HG02884 (cell line): ENCODE measurements around the gene CALM1.

Source experiments
- ATAC-seq: cut with Tn5 transposase; IDR thresholded peaks from one replicate; pipeline ENCODE4 v1.9.1; 2021; ENCODE audit warnings: mild to moderate bottlenecking, moderate library complexity; ENCODE audit not compliant: unreplicated experiment

The CALM1 gene

GRCh38 chr14:90396341-90397339 is at the start of gene CALM1:
CALM1 (plus strand) TSS chr14:90397029; CDS start chr14:90397231, 202 bp downstream.
- ATAC-seq = peak; percentile 49

GRCh38 chr14:90348270-90348669 is 48.6 kb upstream of the CALM1 start:
- ATAC-seq = no peak

DNA sequence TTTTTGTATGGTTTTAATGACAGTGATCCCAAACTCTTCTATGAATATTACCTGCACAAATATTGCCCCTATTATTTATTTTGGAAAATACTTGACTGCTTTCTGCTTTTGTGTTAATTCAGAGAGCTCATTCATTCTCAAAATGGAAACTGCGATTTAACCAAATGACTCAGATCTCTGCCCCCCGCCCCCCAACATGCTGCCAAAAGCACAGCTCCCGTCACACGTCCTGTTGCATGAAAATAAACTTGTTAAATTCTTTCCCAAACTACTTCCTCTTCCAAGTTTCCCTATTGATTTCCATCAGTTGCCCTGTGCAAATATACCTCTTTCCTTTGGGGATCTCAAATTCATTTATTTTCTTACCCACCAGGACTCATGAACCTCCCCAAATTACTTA is 47.1 kb upstream of the CALM1 start:
- ATAC-seq = no peak

DNA sequence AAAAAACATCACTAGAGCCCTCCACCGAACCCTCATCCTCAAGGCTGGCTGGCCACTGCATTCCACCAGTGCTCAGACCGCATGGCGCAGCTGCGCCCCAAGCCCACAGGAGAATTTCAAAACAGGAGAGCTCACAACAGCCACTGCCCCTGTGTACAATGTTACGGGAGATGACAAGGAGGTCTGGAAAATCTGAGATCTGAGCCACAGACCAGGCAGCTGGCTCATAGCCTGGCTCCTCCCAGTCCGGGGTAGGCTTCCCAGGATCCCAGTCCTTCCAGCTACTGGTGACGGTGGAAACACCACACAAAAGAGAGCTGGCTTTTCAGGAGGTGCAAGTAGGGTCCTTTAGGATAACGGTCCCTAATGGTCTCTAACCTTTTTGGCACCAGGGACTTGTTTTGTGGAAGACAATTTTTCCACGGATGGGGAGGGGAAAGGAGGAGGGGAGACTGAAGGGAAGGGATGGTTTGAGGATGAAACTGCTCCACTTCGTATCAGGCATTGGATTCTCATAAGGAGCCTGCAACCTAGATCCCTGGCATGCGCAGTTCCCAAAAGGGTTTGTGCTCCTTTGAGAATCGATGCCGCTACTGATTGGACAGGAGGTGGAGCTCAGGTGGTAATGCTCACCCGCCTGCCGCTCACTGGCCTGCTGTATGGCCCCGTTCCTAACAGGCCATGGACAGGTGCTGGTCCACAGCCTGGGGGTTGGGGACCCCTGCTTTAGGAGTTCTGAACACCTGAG is 42.1 kb upstream of the CALM1 start:
- ATAC-seq = no peak

GRCh38 chr14:90355540-90356518 is 41.0 kb upstream of the CALM1 start:
- no peak for ATAC-seq

GRCh38 chr14:90356925-90357324 is 39.9 kb upstream of the CALM1 start:
- ATAC-seq = no peak

DNA sequence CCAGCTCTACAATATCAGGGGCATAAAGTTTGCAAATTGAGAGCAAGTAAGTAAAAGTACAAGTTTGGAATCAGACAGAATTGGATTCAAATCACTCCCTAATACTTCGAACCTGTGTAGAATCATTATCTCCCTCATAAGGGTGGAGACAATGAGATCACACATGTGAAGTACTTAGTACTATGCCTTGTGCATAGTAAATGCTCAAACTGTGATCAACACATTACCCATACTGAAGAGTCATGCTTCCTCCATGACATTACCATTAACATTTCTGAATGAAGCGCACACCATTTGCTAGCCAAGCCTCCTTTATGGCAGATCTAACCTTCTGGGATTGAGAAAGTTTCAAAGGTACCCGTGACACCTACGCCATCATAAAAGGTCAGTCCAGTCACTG is 38.5 kb upstream of the CALM1 start:
- ATAC-seq = no peak

DNA sequence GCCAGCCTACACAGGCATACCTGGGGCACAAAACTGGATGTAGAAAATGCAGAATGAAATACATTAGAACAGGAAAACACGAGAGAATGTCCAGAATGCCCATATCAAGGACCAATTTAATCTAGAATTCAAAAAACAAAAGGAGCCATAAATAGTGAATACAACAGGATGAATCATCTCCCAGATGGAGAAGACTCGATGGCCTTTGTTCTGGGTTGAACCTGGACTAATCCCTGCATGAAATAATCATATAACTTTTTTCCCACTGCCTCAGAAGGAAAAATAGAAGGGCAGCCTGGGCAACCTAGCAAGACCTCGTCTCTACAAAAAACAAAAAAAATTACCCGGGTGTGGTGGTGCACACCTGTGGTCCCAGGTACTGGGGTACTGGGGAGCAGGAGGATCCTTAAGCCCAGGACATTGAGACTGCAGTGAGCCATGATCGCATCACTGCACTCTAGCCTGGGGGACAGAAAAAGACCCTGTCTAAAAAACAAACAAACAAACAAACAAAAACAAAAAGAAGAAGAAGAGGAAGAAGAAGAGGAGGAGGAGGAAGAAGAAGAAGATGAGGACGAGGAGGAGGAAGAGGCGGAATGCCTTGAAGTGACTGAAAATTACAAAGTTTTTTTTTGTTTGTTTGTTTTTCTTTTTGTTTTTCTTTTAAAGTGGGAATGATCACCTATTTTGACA is 34.8 kb upstream of the CALM1 start:
- ATAC-seq = no peak

DNA sequence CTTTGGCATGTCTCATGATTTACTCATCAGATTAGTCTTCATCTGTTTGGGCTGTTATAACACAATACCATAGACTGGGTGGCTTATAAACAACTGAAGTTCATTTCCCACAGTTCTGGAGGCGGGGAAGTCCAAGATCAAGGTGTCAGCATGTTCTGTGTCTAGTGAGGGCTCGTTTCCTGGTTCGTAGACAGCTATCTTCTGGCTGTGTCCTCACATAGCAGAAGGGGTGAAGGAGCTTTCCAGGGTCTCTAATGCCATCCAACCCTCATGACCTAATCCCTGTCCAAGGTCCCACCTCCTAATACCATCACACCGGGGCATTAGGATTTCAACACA is 34.3 kb upstream of the CALM1 start:
- ATAC-seq = no peak

GRCh38 chr14:90368946-90369721 is 27.7 kb upstream of the CALM1 start:
- no peak for ATAC-seq

- ATAC-seq = no peak
Observed at GRCh38 chr14:90373887-90374286, 22.9 kb upstream of the CALM1 start.

DNA sequence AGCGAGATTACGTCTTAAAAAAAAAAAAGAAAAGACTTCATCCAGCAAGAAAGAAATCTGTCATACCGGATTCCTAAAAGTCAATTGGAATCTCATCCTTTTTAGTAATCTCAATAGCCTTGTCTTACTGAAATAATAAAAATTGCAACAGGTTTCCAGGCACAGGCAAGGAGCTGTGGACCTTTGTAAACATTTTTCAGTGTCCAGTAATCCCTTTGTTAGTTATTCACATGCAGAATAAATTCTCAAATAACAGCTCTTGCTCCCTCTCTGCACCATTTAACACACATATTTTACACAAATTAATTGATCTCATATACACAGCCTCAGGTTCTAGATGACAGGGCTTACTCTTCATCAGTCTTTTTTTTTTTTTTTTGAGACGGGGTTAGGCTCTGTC is 22.0 kb upstream of the CALM1 start:
- ATAC-seq = no peak

- ATAC-seq = no peak
Observed at GRCh38 chr14:90375934-90376333, 20.9 kb upstream of the CALM1 start.

DNA sequence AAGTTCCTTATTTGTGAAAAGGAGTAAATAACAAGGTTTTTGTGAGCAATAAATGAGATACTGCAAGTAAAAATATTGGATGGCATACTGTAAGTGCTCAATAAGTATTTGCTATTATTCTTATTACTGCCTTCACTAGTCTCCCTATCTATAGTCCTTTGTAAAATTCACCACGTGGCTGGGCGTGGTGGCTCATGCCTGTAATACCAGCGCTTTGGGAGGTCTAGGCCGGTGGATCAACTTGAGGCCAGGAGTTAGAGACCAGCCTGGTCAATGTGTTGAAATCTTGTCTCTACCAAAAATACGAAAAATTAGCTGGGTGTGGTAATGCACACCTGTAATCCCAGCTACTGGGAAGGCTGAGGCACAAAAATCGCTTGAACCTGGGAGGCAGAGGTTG is 18.6 kb upstream of the CALM1 start:
- ATAC-seq = no peak

GRCh38 chr14:90379106-90379505 is 17.7 kb upstream of the CALM1 start:
- no peak for ATAC-seq

GRCh38 chr14:90381011-90381786 is 15.6 kb upstream of the CALM1 start:
- no peak for ATAC-seq

GRCh38 chr14:90381999-90382451 is 14.8 kb upstream of the CALM1 start:
- ATAC-seq = no peak

DNA sequence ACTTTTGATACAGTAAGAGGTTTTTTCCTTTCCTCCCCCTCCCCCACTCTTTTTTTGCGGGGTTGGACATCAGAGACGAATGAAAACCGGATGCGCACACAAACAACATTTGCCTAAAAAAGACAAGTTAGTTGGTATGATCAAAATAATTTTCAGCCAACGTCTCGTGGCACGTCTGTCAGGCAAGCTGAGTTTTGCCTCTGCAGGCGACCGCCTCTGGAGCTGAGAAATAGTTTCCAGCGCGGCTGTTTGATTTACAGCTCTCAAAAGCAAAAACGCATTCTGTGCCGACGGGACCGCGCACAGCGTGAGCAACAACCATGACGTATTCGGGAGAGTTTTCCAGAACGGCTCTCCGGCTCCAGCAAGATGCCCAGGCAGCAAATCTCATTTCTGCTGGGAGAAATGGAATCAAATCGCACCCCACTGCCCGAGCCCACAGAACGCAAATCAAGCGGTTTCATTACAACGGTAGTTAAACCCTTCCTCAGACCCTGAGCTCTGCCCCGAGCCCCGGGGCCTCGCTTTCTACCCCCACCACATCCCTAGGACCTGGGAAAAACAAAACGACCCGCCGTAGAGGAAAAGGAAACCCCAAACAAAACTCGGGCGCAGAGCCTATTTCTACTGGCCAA is 14.2 kb upstream of the CALM1 start:
- peak; percentile 1 for ATAC-seq
